Psoas muscle (tissue), 8 donors: ENCODE data around the gene LANCL2. TPM values are rescaled to one million over a fixed set of nuclear protein-coding genes. Genes with fewer than 3 reads are reported as not detected.
A peak's percentile ranks its signal among the peaks of the same experiment; 100 is the strongest.
"Not testable (repeated sequence)": the region's sequence is repeated elsewhere in the genome, so short reads cannot be mapped to it uniquely, and the experiment has no call there.

Experiments used
- ATAC-seq, 4 donors: fragments of 200-7000 bp; cut with Tn5 transposase; one replicate each; pipeline ENCODE4 v1.9.1; 2020; ENCODE audit warnings: moderate library complexity in 3 of 4, mild to moderate bottlenecking in 2 of 4
- DNase-seq, 2 donors: peaks; one replicate each; pipeline ENCODE4 v3.0.0-alpha.2; 2020
- H3K27ac ChIP-seq: fragments of 200-600 bp; one replicate; pipeline ENCODE4 v1.8.0; 2022
- H3K27me3 ChIP-seq, 3 donors: fragments of 200-600 bp in 1 of 3; one replicate each; pipeline versions ENCODE4 v1.6.1 to v1.8.0; 2013 to 2022; ENCODE audit warnings: low read length in 2 of 3, mild to moderate bottlenecking in 2 of 3, moderate library complexity in 1 of 3; ENCODE audit not compliant: insufficient read depth in 3 of 3
- H3K36me3 ChIP-seq, 2 donors: fragments of 200-600 bp in 1 of 2; one replicate each; pipeline versions ENCODE4 v1.6.1 to v1.8.0; 2013 to 2022; ENCODE audit warnings: low read depth in 1 of 2, mild to moderate bottlenecking in 1 of 2, moderate library complexity in 1 of 2; ENCODE audit not compliant: insufficient read depth in 1 of 2
- H3K4me1 ChIP-seq: fragments of 200-600 bp; one replicate; pipeline ENCODE4 v1.8.0; 2022
- H3K4me3 ChIP-seq: fragments of 200-600 bp; one replicate; pipeline ENCODE4 v1.8.0; 2022; ENCODE audit warnings: mild to moderate bottlenecking
- H3K9me3 ChIP-seq: fragments of 200-600 bp; one replicate; pipeline ENCODE4 v1.8.0; 2022
- CTCF ChIP-seq: fragments of 200-600 bp; IDR thresholded peaks from one replicate; pipeline ENCODE4 v1.8.0; 2022; ENCODE audit warnings: antibody characterized with exemption
- WGBS, 3 donors: extraction: QIAGEN DNeasy Blood & Tissue Kit; methylation state at CpG; one replicate each; pipeline versions ENCODE4 v1.1.6 to v1.1.7; 2013; 5-methylcytosine and 5-hydroxymethylcytosine counted together
- intact Hi-C, 2 donors: fragments of 100-400 bp; cut with DNase I; formaldehyde crosslinking; loops; one replicate each; pipeline versions ENCODE4 v1.11.0 to v1.14.2; 2022
- polyA plus RNA-seq, 3 donors: library from polyadenylated mRNA; stranded (reverse); fragments of 200-250 nt; gene quantifications; one replicate each; pipeline ENCODE4 v1.2.3, GENCODE V29; 2013
- total RNA-seq, 4 donors: library from RNA; stranded (reverse); fragmentation: NEBNext Ultra II Directional in 2 of 4; extraction: Animal tissue kit (Norgen Biotek cat#: 25700) in 2 of 4; gene quantifications; one replicate each; pipeline versions ENCODE4 v1.2.1 to v1.2.4, GENCODE V29; 2021 to 2023
- donor health status: healthy with polysubstance abuse.
- donor health status: DM: no; HTN: no; CAD: no; lungs with moderate emphysema.
- donor health status: Bipolar disorder and iron deficiency.
- donor health status: healthy.
- donor health status: DM: yes; HTN: yes; CAD: no.
- donor health status: DM: no; HTN: no; CAD: no.
- donor health status: DM: no; HTN: no; CAD: no.
- donor health status: DM: yes; HTN: yes; CAD: no.

The LANCL2 gene
- total and polyA plus RNA-seq, 7 donors, result 5.4 to 16.9 (median 9.6) TPM

- no peaks in the 10 kb centered on the region for H3K27me3 ChIP-seq
- H3K27ac ChIP-seq, result no peak overlapping the region
- peak; percentile 91 for TF ChIP-seq CTCF
- peak; percentile 86 to 95 (median 90) for ATAC-seq
- no peaks in the 10 kb centered on the region for H3K4me1 ChIP-seq
- no peaks in the 10 kb centered on the region for H3K9me3 ChIP-seq
- intact Hi-C loops, result loop anchor here (1.0 to 5.0 kb wide), 4 partner anchors 48 to 638 kb away; no protein-coding TSS in a partner anchor
- DNase-seq, result peak; percentile 78 to 85
- peaks cover 0 to 20% of the 10 kb centered on the region in 2 donors for H3K36me3 ChIP-seq
- 41 to 50% (median 44%) methylated on average over 6 of the region's 6 CpGs for WGBS, 3 donors
- no peak overlapping the region for H3K4me3 ChIP-seq
Measured at GRCh38 chr7:55415173-55415778, 50.1 kb downstream of the LANCL2 start.

GRCh38 chr7:55417456-55417855, 52.3 kb downstream of the LANCL2 start:
- not testable (repeated sequence) for H3K27ac ChIP-seq, H3K36me3 ChIP-seq, ATAC-seq, H3K4me3 ChIP-seq, H3K27me3 ChIP-seq, H3K4me1 ChIP-seq, DNase-seq, H3K9me3 ChIP-seq
- intact Hi-C loops, result loop anchor here in 1 of 2 donors (1.0 to 5.0 kb wide), 2 partner anchors 133 to 640 kb away; no protein-coding TSS in a partner anchor
- 92 to 98% (median 92%) methylated on average over 4 of the region's 4 CpGs for WGBS, 3 donors

GRCh38 chr7:55420530-55420929, 55.4 kb downstream of the LANCL2 start:
- Histone ChIP-seq H3K27me3 (no peaks in the 10 kb centered on the region), H3K36me3 (peaks cover 3 to 6% of the 10 kb centered on the region in 2 donors), H3K27ac (no peak overlapping the region), H3K4me3 (no peak overlapping the region), H3K9me3 (no peaks in the 10 kb centered on the region), H3K4me1 (no peaks in the 10 kb centered on the region)
- WGBS, 3 donors, result 59 to 76% (median 66%) methylated on average over 3 of the region's 3 CpGs
- DNase-seq (no peak), ATAC-seq (no peak)
- intact Hi-C loops, result no loop called here
- TF ChIP-seq CTCF, result no peak

GRCh38 chr7:55423277-55423711, 58.2 kb downstream of the LANCL2 start:
- Histone ChIP-seq H3K4me1 (no peaks in the 10 kb centered on the region), H3K36me3 (peaks cover 3 to 14% of the 10 kb centered on the region in 2 donors), H3K4me3 (no peak overlapping the region), H3K9me3 (no peaks in the 10 kb centered on the region), H3K27ac (no peak overlapping the region), H3K27me3 (no peaks in the 10 kb centered on the region)
- no peak for TF ChIP-seq CTCF
- WGBS, 3 donors, result 60 to 62% (median 62%) methylated on average over 5 of the region's 5 CpGs
- intact Hi-C loops, result no loop called here
- DNase-seq, result no peak
- ATAC-seq, result no peak

- no peaks in the 10 kb centered on the region for H3K9me3 ChIP-seq
- ATAC-seq (no peak), DNase-seq (no peak)
- H3K27me3 ChIP-seq, result no peaks in the 10 kb centered on the region
- 81 to 90% (median 87%) methylated on average over 5 of the region's 5 CpGs for WGBS, 3 donors
- no peak for TF ChIP-seq CTCF
- no peak overlapping the region for H3K4me3 ChIP-seq
- H3K27ac ChIP-seq, result no peak overlapping the region
- no peaks in the 10 kb centered on the region for H3K4me1 ChIP-seq
- H3K36me3 ChIP-seq, result peaks cover 3 to 14% of the 10 kb centered on the region in 2 donors
- intact Hi-C loops, result no loop called here
Measured at GRCh38 chr7:55423891-55424290, 58.8 kb downstream of the LANCL2 start.
